NOMO-1 treated with DMSO at 0.1 percent for 48 hours (cell line): ENCODE results near the gene TTC7B.
"Not testable (repeated sequence)": the region's sequence is repeated elsewhere in the genome, so short reads cannot be mapped to it uniquely, and the experiment has no call there.

Source experiments
- DNase-seq: peaks from one replicate; lab custom pipeline; 2025; ENCODE audit not compliant: unreplicated experiment; lab: John Stamatoyannopoulos, UW

The TTC7B gene

GRCh38 chr14:90534838-90535555 lies 281.2 kb downstream of the TTC7B start:
- no peak for DNase-seq

GRCh38 chr14:90534091-90534837 lies 282.0 kb downstream of the TTC7B start:
- no peak for DNase-seq

GRCh38 chr14:90533591-90534021 lies 282.6 kb downstream of the TTC7B start:
- DNase-seq = no peak

- DNase-seq = no peak
These were observed 283.3 kb downstream of the TTC7B start for GRCh38 chr14:90532826-90533525.

- no peak for DNase-seq
These were observed 284.7 kb downstream of the TTC7B start for GRCh38 chr14:90531497-90531896.

- DNase-seq = no peak
These were observed 285.7 kb downstream of the TTC7B start for GRCh38 chr14:90530523-90530922.

- DNase-seq = no peak
These were observed 288.3 kb downstream of the TTC7B start for GRCh38 chr14:90527978-90528377.

GRCh38 chr14:90526536-90526935 lies 289.7 kb downstream of the TTC7B start:
- DNase-seq = not testable (repeated sequence)

- DNase-seq = not testable (repeated sequence)
These were observed 290.7 kb downstream of the TTC7B start for GRCh38 chr14:90525353-90526028.

GRCh38 chr14:90523961-90524875 lies 292.0 kb downstream of the TTC7B start:
- DNase-seq = no peak

- DNase-seq = no peak
These were observed 292.7 kb downstream of the TTC7B start for GRCh38 chr14:90523544-90523943.

- DNase-seq = no peak
These were observed 293.5 kb downstream of the TTC7B start for GRCh38 chr14:90522571-90523191.

- no peak for DNase-seq
These were observed 294.2 kb downstream of the TTC7B start for GRCh38 chr14:90521930-90522483.

GRCh38 chr14:90521084-90521929 lies 294.9 kb downstream of the TTC7B start:
- no peak for DNase-seq

- DNase-seq = no peak
These were observed 295.9 kb downstream of the TTC7B start for GRCh38 chr14:90520326-90520725.

GRCh38 chr14:90519262-90519920 lies 296.8 kb downstream of the TTC7B start:
- DNase-seq = no peak

GRCh38 chr14:90518941-90519256 lies 297.3 kb downstream of the TTC7B start:
- DNase-seq = no peak
